ENCODE results near the gene EEF1G. TPM values are rescaled to one million over a fixed set of nuclear protein-coding genes. Genes with fewer than 3 reads are reported as not detected.

Gene EEF1G
- total and polyA plus RNA-seq, 9 of the 15 experiments (the other 6 are each of a cell fraction or from before 2014, with no cell fraction given): 985 to 2,349 (median 2,035) TPM

- intact Hi-C loops (cut with micrococcal nuclease): loop anchor here (1.0 kb wide), 1 partner anchor 105 kb away; the partner anchor contains the start of gene HNRNPUL2
- peak; percentile 97 to 99 (median 98) for DNase-seq (ENCODE audit: extremely low read depth in 1 of 4, low spot score in 3 of 4)
- peak; percentile 94 for FAIRE-seq
- in situ Hi-C loops (cut with MboI): loop anchor here (10.0 kb wide), 1 partner anchor 1197 kb away; the partner anchor contains the start of gene CPSF7
- Histone ChIP-seq H3K27me3 (ENCODE audit: control insufficient read depth in 2 of 2, insufficient read depth in 2 of 2, low read length in 2 of 2) (no peaks in the 10 kb centered on the region), H3K36me3 (ENCODE audit: control insufficient read depth, insufficient read depth, low read length) (peaks cover 34% of the 10 kb centered on the region), H3K4me1 (replicated peaks in 1 of 2; ENCODE audit: control insufficient read depth in 2 of 2, insufficient read depth in 2 of 2, low read length in 2 of 2) (peaks cover 12 to 13% of the 10 kb centered on the region in 2 experiments; a peak in 4 of 5 replicates), H3K9ac (ENCODE audit: insufficient read depth in 1 of 2, low read depth in 2 of 2, low read length in 2 of 2) (peak within 1 kb of the TSS; percentile 85 to 93), H3K79me2 (ENCODE audit: control insufficient read depth, insufficient read depth, low read length) (peaks cover 20% of the 10 kb centered on the region), H2AFZ (ENCODE audit: low read depth, low read length) (peak within 1 kb of the TSS; percentile 79), H3K4me3 (peak within 1 kb of the TSS; percentile 73), H3K27ac (ENCODE audit: extremely low read depth, low read depth, low read length) (peak within 1 kb of the TSS; percentile 84), H3K9me3 (replicated peaks; ENCODE audit: control insufficient read depth, insufficient read depth, low read depth, low read length) (no peaks in the 10 kb centered on the region), H4K20me1 (replicated peaks; ENCODE audit: control insufficient read depth, insufficient read depth, low read length) (no peaks in the 10 kb centered on the region), H3K4me2 (ENCODE audit: insufficient read depth, low read length) (peak within 1 kb of the TSS; percentile 93), H3K9me1 (ENCODE audit: control insufficient read depth, insufficient read depth, low read length) (no peaks in the 10 kb centered on the region)
- CTCF ChIA-PET (ENCODE audit: low intra/inter-chr PET ratio): interaction anchor here (1.6 kb wide), 1 partner anchor 10 kb away, joined by 14 read pairs; the partner anchor contains the start of gene EML3
- peak; percentile 98 for ATAC-seq
- POLR2A ChIA-PET: interaction anchor here (1.1 to 2.6 kb wide), 13 partner anchors 8 to 233 kb away, joined by 3 to 24 read pairs (median 5); partner anchors contain the start of genes C11orf98, CSKMT, GANAB and LBHD1
- 1% methylated on average over 56 of the region's 77 CpGs for WGBS (ENCODE audit: insufficient coverage, low coverage, missing lambda C conversion rate)
- no TSS peak for BruUV-seq (replicated peaks)
- TF ChIP-seq ZNF395 (CRISPR knock-in tag; IDR thresholded peaks at IDR 0.05) (peak; percentile 84), THAP12 (CRISPR knock-in tag; IDR thresholded peaks at IDR 0.05) (peak; percentile 74; the same call in 1 of the 2 replicates), ZNF639 (CRISPR knock-in tag; conservative IDR thresholded peaks at IDR 0.05 in 1 of 2, IDR thresholded peaks at IDR 0.05 in 1 of 2) (peak in 1 of 2 experiments; percentile 89; a peak in 2 of 4 replicates), NR2C1 (IDR thresholded peaks at IDR 0.05) (peak; percentile 60; the same call in 1 of the 2 replicates), NR2C1 (tag; IDR thresholded peaks at IDR 0.05) (peak; percentile 67; the same call in 1 of the 2 replicates), CUX1 (CRISPR knock-in tag; IDR thresholded peaks at IDR 0.05) (no peak)
Measured at GRCh38 chr11:62621567-62622470, 48.1 kb upstream of the EEF1G start, which contains the start of gene B3GAT3. B3GAT3 (minus strand) TSS chr11:62621986; CDS start chr11:62621947, 39 bp downstream.

Measured in K562 (cell line).